Breast epithelium (tissue), 3 donors: ENCODE data around the gene DDX10.

Experiments
- CTCF ChIP-seq, 3 donors: fragments of 450-650 bp; IDR thresholded peaks; one replicate each; pipeline ENCODE4 v1.5.1; 2016 to 2017; ENCODE audit warnings: antibody characterized with exemption in 3 of 3, mild to moderate bottlenecking in 3 of 3, moderate library complexity in 3 of 3
- POLR2A ChIP-seq: fragments of 450-650 bp; IDR thresholded peaks from one replicate; pipeline ENCODE4 v1.6.1; 2016; ENCODE audit warnings: antibody characterized with exemption, mild to moderate bottlenecking, moderate library complexity
- POLR2AphosphoS5 ChIP-seq, 3 donors: sonication (generic); formaldehyde crosslinking; IDR thresholded peaks; one replicate each; pipeline ENCODE4 v1.6.1; 2017; ENCODE audit warnings: antibody characterized with exemption in 3 of 3

GRCh38 chr11:108857382-108857781 lies 192.5 kb downstream of the DDX10 start:
- TF ChIP-seq CTCF (IDR thresholded peaks at IDR 0.05): no peak
- TF ChIP-seq POLR2A: no peak
- no peak for TF ChIP-seq POLR2AphosphoS5 (IDR thresholded peaks at IDR 0.05)
